ENCODE data around the gene CLIC6. TPM values are rescaled to one million over a fixed set of nuclear protein-coding genes. Genes with fewer than 3 reads are reported as not detected.
"Not testable (repeated sequence)": the region's sequence is repeated elsewhere in the genome, so short reads cannot be mapped to it uniquely, and the experiment has no call there.

CLIC6 gene
- total RNA-seq, 1 experiment from 2014 or later = not detected

DNA sequence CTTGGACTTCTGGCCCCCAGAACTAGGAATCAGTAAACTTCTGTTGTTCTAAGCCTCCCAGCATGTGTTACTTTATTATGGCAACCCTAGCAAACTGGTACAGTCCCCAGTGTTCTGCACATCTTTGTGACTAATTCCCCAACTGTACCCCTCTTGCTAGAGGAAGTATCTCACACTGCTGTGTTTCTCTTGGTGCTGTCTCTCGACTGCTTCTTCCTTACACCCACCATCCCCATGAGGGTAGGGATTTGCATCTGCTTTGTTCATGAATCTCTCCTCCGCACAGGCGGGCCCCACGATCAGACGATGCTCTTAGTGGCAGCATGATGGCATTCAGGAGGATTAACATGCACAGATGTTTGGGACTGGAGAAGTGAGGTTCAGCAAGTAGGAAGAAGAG, 46.7 kb downstream of the CLIC6 start:
- no peaks in the 10 kb centered on the region for H3K27me3 ChIP-seq (ENCODE audit: low read length)
- peaks cover 23% of the 10 kb centered on the region for H3K4me1 ChIP-seq (ENCODE audit: low read length)
- DNase-seq = peak; percentile 89
- H3K4me3 ChIP-seq (ENCODE audit: low read length) = peak overlapping the region; percentile 27; the same call in 1 of the 2 replicates
- no peaks in the 10 kb centered on the region for H3K79me2 ChIP-seq (ENCODE audit: low read length)
- no peaks in the 10 kb centered on the region for H3K9me3 ChIP-seq (ENCODE audit: low read length)
- no peaks in the 10 kb centered on the region for H3K36me3 ChIP-seq (ENCODE audit: insufficient read depth, low read length)
- peak overlapping the region; percentile 46 for H3K9ac ChIP-seq (ENCODE audit: low read length)
- peak overlapping the region; percentile 56 for H3K27ac ChIP-seq (ENCODE audit: low read length)
- H3K4me2 ChIP-seq (ENCODE audit: low read depth, low read length, poor library complexity, severe bottlenecking) = peak overlapping the region; percentile 49
- H2AFZ ChIP-seq (ENCODE audit: low read length) = no peak overlapping the region; the same call in 1 of the 2 replicates
- no peaks in the 10 kb centered on the region for H3K9me2 ChIP-seq (replicated peaks; ENCODE audit: insufficient read depth, low read length)
- H4K20me1 ChIP-seq (ENCODE audit: insufficient read depth, low read depth, low read length) = no peaks in the 10 kb centered on the region

DNA sequence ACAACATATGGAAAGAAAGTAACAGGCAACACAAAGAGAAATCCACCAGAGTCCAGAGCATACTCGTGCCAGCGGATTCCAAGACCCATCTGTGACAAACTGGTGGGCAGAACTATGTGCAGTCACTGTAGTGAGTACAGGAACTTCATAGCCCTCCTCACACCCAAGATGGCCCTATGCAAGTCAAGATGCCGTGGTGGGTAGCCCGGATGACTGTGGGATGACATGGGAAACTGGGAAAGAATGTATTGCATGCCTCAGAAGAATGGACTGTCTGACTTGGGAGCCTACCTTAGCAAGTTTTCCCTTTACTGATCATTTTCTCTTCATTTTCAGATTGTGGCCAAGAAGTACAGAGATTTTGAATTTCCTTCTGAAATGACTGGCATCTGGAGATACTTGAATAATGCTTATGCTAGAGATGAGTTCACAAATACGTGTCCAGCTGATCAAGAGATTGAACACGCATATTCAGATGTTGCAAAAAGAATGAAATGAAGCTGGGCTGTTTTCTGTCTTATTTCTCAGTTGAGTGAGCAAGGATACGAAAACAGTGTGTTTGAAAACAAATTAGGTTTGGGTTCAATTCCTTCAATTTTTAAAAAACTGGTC, 47.3 kb downstream of the CLIC6 start:
- H2AFZ ChIP-seq (ENCODE audit: low read length) = no peak overlapping the region; the same call in 1 of the 2 replicates
- H3K4me3 ChIP-seq (ENCODE audit: low read length) = peak overlapping the region; percentile 27; the same call in 1 of the 2 replicates
- peaks cover 23% of the 10 kb centered on the region for H3K4me1 ChIP-seq (ENCODE audit: low read length)
- no peak for DNase-seq
- no peaks in the 10 kb centered on the region for H3K27me3 ChIP-seq (ENCODE audit: low read length)
- 0 out of 2 replicates have a peak overlapping the region, but pooled peaks have one; percentile 6 for H3K9ac ChIP-seq (ENCODE audit: low read length)
- H3K4me2 ChIP-seq (ENCODE audit: low read depth, low read length, poor library complexity, severe bottlenecking) = peak overlapping the region; percentile 49
- H3K36me3 ChIP-seq (ENCODE audit: insufficient read depth, low read length) = no peaks in the 10 kb centered on the region
- no peaks in the 10 kb centered on the region for H3K79me2 ChIP-seq (ENCODE audit: low read length)
- no peaks in the 10 kb centered on the region for H4K20me1 ChIP-seq (ENCODE audit: insufficient read depth, low read depth, low read length)
- no peaks in the 10 kb centered on the region for H3K9me3 ChIP-seq (ENCODE audit: low read length)
- no peaks in the 10 kb centered on the region for H3K9me2 ChIP-seq (replicated peaks; ENCODE audit: insufficient read depth, low read length)
- no peak overlapping the region for H3K27ac ChIP-seq (ENCODE audit: low read length)

GRCh38 chr21:34718529-34718928, 49.7 kb downstream of the CLIC6 start:
- H3K36me3 ChIP-seq (ENCODE audit: insufficient read depth, low read length); DNase-seq; H3K9ac ChIP-seq (ENCODE audit: low read length): not testable (repeated sequence)

DNA sequence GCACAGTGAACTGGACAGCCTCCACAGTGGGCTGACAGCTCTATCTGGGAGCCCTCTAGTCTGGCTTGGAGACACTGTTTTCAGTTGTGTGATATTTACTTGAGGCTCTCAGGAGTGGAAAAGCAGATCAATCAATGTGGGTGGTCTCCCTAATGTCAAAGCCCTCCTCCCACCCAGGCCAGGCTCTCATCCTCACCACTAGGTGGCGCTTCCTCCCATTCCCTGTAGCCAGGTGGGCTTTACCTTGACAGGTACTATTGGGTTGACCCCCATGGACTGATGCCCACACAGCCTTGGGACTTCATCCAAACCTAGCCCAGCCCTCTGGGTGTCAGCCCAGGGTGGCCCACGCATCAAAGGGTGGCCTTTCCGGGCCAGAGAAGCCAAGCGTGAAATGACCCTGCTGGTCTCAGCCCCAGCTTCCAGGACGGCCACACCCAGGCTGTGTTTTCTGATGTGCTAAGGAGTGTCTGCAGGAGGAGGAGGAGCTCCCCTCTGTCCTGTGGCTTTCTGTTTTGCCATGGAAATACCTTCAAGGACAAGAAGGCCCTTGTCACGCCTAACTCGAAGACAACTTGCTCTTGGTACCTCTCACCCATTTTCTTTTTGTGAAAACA, 54.0 kb downstream of the CLIC6 start:
- Histone ChIP-seq H3K9ac (ENCODE audit: low read length) (no peak overlapping the region), H3K9me2 (replicated peaks; ENCODE audit: insufficient read depth, low read length) (no peaks in the 10 kb centered on the region), H2AFZ (ENCODE audit: low read length) (no peak overlapping the region), H3K27ac (ENCODE audit: low read length) (no peak overlapping the region), H3K4me1 (ENCODE audit: low read length) (no peaks in the 10 kb centered on the region), H3K4me3 (ENCODE audit: low read length) (no peak overlapping the region), H4K20me1 (ENCODE audit: insufficient read depth, low read depth, low read length) (0 out of 2 replicates have a peak, but pooled peaks cover 4% of the 10 kb centered on the region), H3K9me3 (ENCODE audit: low read length) (no peaks in the 10 kb centered on the region), H3K79me2 (ENCODE audit: low read length) (no peaks in the 10 kb centered on the region), H3K27me3 (ENCODE audit: low read length) (no peaks in the 10 kb centered on the region), H3K4me2 (ENCODE audit: low read depth, low read length, poor library complexity, severe bottlenecking) (no peak overlapping the region), H3K36me3 (ENCODE audit: insufficient read depth, low read length) (no peaks in the 10 kb centered on the region)
- peak; percentile 67 for DNase-seq

More at GRCh38 chr21:34718529-34718928, 49.7 kb downstream of the CLIC6 start:
- H3K27ac ChIP-seq (ENCODE audit: low read length); H3K4me2 ChIP-seq (ENCODE audit: low read depth, low read length, poor library complexity, severe bottlenecking); H3K4me3 ChIP-seq (ENCODE audit: low read length); H4K20me1 ChIP-seq (ENCODE audit: insufficient read depth, low read depth, low read length); H2AFZ ChIP-seq (ENCODE audit: low read length); H3K27me3 ChIP-seq (ENCODE audit: low read length); H3K79me2 ChIP-seq (ENCODE audit: low read length); H3K9me2 ChIP-seq (replicated peaks; ENCODE audit: insufficient read depth, low read length); H3K9me3 ChIP-seq (ENCODE audit: low read length): not testable (repeated sequence)
- peaks cover 23% of the 10 kb centered on the region for H3K4me1 ChIP-seq (ENCODE audit: low read length)

DNA sequence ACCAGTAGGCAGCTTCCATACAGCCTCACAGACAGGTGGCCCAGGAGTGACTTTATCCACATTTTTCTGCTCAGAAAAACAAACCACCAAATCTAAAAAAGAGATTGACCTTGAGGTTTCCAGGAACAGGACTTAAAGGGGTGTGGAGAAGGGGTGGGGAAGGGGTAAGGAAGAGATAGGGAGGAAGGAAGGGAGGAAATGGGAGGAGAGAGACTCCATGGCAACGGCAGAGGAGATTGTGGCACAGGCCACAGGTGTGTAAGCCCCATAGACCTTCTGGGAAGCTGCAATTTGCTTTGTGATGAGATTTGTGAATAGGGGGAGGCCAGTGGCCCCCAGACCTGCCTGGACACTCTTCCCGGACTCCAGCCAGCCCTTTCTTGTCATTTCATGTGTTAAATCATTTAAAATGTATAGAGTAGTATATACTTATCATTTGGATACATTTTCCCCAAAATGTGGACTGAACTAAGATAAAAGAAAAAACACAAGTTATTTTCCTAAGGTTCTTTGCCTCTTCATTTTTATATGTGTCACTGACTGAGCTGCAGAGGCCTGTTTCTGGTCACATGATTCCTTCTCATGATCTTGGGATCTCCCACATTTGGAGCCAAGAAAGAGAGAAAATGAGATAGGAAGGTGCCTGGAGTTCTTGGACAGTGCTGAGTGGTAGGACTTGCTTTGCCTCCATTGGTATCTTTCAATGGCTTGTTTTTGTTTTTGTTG, 55.5 kb downstream of the CLIC6 start:
- no peak overlapping the region for H3K4me3 ChIP-seq (ENCODE audit: low read length)
- H4K20me1 ChIP-seq (ENCODE audit: insufficient read depth, low read depth, low read length) = 0 out of 2 replicates have a peak, but pooled peaks cover 4% of the 10 kb centered on the region
- H3K4me2 ChIP-seq (ENCODE audit: low read depth, low read length, poor library complexity, severe bottlenecking) = no peak overlapping the region
- H3K9ac ChIP-seq (ENCODE audit: low read length) = no peak overlapping the region
- H3K9me3 ChIP-seq (ENCODE audit: low read length) = no peaks in the 10 kb centered on the region
- H3K27ac ChIP-seq (ENCODE audit: low read length) = no peak overlapping the region
- H3K36me3 ChIP-seq (ENCODE audit: insufficient read depth, low read length) = no peaks in the 10 kb centered on the region
- H3K9me2 ChIP-seq (replicated peaks; ENCODE audit: insufficient read depth, low read length) = no peaks in the 10 kb centered on the region
- no peaks in the 10 kb centered on the region for H3K79me2 ChIP-seq (ENCODE audit: low read length)
- no peaks in the 10 kb centered on the region for H3K27me3 ChIP-seq (ENCODE audit: low read length)
- no peaks in the 10 kb centered on the region for H3K4me1 ChIP-seq (ENCODE audit: low read length)
- DNase-seq = no peak
- no peak overlapping the region for H2AFZ ChIP-seq (ENCODE audit: low read length)

DNA sequence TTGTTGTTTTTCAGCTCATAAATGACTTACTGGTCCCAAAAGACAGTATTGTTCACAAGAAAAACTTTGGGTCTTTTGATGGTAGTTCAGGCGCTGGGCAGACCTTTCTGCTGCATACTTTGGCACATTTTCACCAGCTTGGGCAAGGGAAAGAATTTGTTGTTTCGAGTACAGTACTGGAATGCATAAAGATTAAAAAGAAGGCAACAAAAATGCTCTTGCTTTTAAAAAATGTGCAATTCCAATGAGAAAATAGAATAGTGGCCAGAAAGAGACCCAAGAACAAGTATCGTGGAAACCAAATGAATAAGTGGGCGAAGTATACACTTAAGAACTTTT, 56.0 kb downstream of the CLIC6 start:
- no peak overlapping the region for H3K27ac ChIP-seq (ENCODE audit: low read length)
- no peak overlapping the region for H3K4me3 ChIP-seq (ENCODE audit: low read length)
- H3K9me2 ChIP-seq (replicated peaks; ENCODE audit: insufficient read depth, low read length) = no peaks in the 10 kb centered on the region
- no peaks in the 10 kb centered on the region for H3K36me3 ChIP-seq (ENCODE audit: insufficient read depth, low read length)
- H3K4me2 ChIP-seq (ENCODE audit: low read depth, low read length, poor library complexity, severe bottlenecking) = no peak overlapping the region
- H3K9ac ChIP-seq (ENCODE audit: low read length) = no peak overlapping the region
- no peaks in the 10 kb centered on the region for H3K27me3 ChIP-seq (ENCODE audit: low read length)
- H4K20me1 ChIP-seq (ENCODE audit: insufficient read depth, low read depth, low read length) = 0 out of 2 replicates have a peak, but pooled peaks cover 4% of the 10 kb centered on the region
- H3K9me3 ChIP-seq (ENCODE audit: low read length) = no peaks in the 10 kb centered on the region
- H3K79me2 ChIP-seq (ENCODE audit: low read length) = no peaks in the 10 kb centered on the region
- no peak overlapping the region for H2AFZ ChIP-seq (ENCODE audit: low read length)
- no peak for DNase-seq
- H3K4me1 ChIP-seq (ENCODE audit: low read length) = no peaks in the 10 kb centered on the region

DNA sequence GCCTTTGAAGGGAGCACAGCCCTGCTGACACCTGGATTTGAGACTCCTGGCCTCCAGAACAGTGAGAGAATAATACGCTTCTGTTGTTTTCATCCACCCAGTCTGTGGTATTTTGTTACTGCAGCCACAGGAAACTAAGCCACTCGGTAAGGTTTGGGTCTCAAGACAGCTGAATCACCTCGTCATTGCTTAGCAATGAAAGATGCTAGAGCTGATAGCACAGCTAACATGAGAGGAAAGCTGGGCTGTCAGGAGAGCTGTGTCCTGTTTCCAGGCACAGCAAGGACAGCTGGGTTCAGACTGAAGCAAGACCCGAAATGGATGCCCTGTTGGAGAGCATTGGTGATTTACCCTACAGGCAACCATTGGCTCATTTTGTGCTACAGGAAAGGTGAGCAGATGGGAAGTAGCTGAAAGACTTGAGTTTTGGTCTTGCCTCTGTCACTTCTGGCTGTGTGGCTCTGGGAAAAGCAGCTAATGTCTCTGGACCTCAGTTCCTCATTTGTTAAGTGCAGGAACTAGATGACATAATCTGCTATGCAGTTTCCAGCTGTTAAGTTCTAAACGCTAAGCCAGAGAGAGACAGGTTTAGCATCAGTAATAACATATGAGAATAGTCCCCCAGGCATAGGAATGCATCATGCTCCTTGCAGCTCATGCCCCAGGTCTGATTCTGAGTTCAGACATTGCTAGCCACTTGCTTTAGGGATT, 58.0 kb downstream of the CLIC6 start:
- Histone ChIP-seq H3K9me2 (replicated peaks; ENCODE audit: insufficient read depth, low read length) (no peaks in the 10 kb centered on the region), H3K9me3 (ENCODE audit: low read length) (no peaks in the 10 kb centered on the region), H2AFZ (ENCODE audit: low read length) (no peak overlapping the region), H3K9ac (ENCODE audit: low read length) (no peak overlapping the region), H3K27me3 (ENCODE audit: low read length) (no peaks in the 10 kb centered on the region), H3K79me2 (ENCODE audit: low read length) (no peaks in the 10 kb centered on the region), H3K4me2 (ENCODE audit: low read depth, low read length, poor library complexity, severe bottlenecking) (no peak overlapping the region), H3K4me3 (ENCODE audit: low read length) (no peak overlapping the region), H3K36me3 (ENCODE audit: insufficient read depth, low read length) (no peaks in the 10 kb centered on the region), H3K27ac (ENCODE audit: low read length) (no peak overlapping the region), H3K4me1 (ENCODE audit: low read length) (no peaks in the 10 kb centered on the region), H4K20me1 (ENCODE audit: insufficient read depth, low read depth, low read length) (0 out of 2 replicates have a peak, but pooled peaks cover 4% of the 10 kb centered on the region)
- no peak for DNase-seq

GRCh38 chr21:34728479-34728878, 59.7 kb downstream of the CLIC6 start:
- H3K4me2 ChIP-seq (ENCODE audit: low read depth, low read length, poor library complexity, severe bottlenecking) = no peak overlapping the region
- H3K4me3 ChIP-seq (ENCODE audit: low read length) = no peak overlapping the region

More at GRCh38 chr21:34728479-34728878, 59.7 kb downstream of the CLIC6 start:
- DNase-seq = no peak
- no peak overlapping the region for H3K9ac ChIP-seq (ENCODE audit: low read length)
- no peaks in the 10 kb centered on the region for H4K20me1 ChIP-seq (ENCODE audit: insufficient read depth, low read depth, low read length)
- H3K9me2 ChIP-seq (replicated peaks; ENCODE audit: insufficient read depth, low read length) = no peaks in the 10 kb centered on the region
- no peaks in the 10 kb centered on the region for H3K9me3 ChIP-seq (ENCODE audit: low read length)
- no peak overlapping the region for H2AFZ ChIP-seq (ENCODE audit: low read length)
- no peaks in the 10 kb centered on the region for H3K36me3 ChIP-seq (ENCODE audit: insufficient read depth, low read length)
- H3K79me2 ChIP-seq (ENCODE audit: low read length) = no peaks in the 10 kb centered on the region
- no peak overlapping the region for H3K27ac ChIP-seq (ENCODE audit: low read length)
- no peaks in the 10 kb centered on the region for H3K4me1 ChIP-seq (ENCODE audit: low read length)
- H3K27me3 ChIP-seq (ENCODE audit: low read length) = no peaks in the 10 kb centered on the region

Data from Karpas-422 (cell line).